Endothelial cell (in vitro differentiated cells): ENCODE measurements around the gene ANKRD1. TPM values are rescaled to one million over a fixed set of nuclear protein-coding genes. Genes with fewer than 3 reads are reported as not detected.

Experiments used
- DNase-seq: peaks from one replicate; pipeline ENCODE4 v3.0.0; 2021; ENCODE audit warnings: low spot score
- H3K27ac Mint-ChIP-seq: one replicate; pipeline ENCODE4 v1.8.0; 2021; ENCODE audit warnings: mixed read lengths, inconsistent platforms; ENCODE audit not compliant: unreplicated experiment
- H3K27me3 Mint-ChIP-seq: one replicate; pipeline ENCODE4 v1.8.0; 2021; ENCODE audit warnings: mild to moderate bottlenecking, moderate library complexity, mixed read lengths, inconsistent platforms; ENCODE audit not compliant: unreplicated experiment
- H3K36me3 Mint-ChIP-seq: one replicate; pipeline ENCODE4 v1.8.0; 2021; ENCODE audit warnings: mild to moderate bottlenecking, low read depth, mixed read lengths, inconsistent platforms; ENCODE audit not compliant: unreplicated experiment
- H3K4me1 Mint-ChIP-seq: one replicate; pipeline ENCODE4 v1.8.0; 2021; ENCODE audit warnings: mild to moderate bottlenecking, mixed read lengths, inconsistent platforms; ENCODE audit not compliant: unreplicated experiment
- H3K4me3 Mint-ChIP-seq: one replicate; pipeline ENCODE4 v1.8.0; 2021; ENCODE audit warnings: mild to moderate bottlenecking, mixed read lengths, inconsistent platforms; ENCODE audit not compliant: unreplicated experiment
- H3K9me3 Mint-ChIP-seq: one replicate; pipeline ENCODE4 v1.8.0; 2021; ENCODE audit warnings: mixed read lengths, inconsistent platforms; ENCODE audit not compliant: unreplicated experiment
- CTCF ChIP-seq: fragments of 200-600 bp; sonication (generic); IDR thresholded peaks from one replicate; pipeline ENCODE4 v1.5.0; 2021; ENCODE audit warnings: antibody characterized with exemption; ENCODE audit not compliant: unreplicated experiment
- long read RNA-seq: library from polyadenylated mRNA; unstranded; transcript quantifications from one replicate; pipeline ENCODE4 v2.0.0, GENCODE V29; 2020; ENCODE audit not compliant: unreplicated experiment
- total RNA-seq: library from RNA; stranded (reverse); fragmentation: NEBNext Ultra II Directional; extraction: Animal tissue kit (Norgen Biotek cat#: 25700); gene quantifications from one replicate; pipeline ENCODE4 v1.2.1, GENCODE V29; 2021; ENCODE audit not compliant: unreplicated experiment

Gene ANKRD1
- 0.82 TPM for total RNA-seq
- long read RNA-seq, result 0 reads

- H3K27me3 Mint-ChIP-seq, result peaks cover 7% of the 10 kb centered on the region
- DNase-seq, result no peak
- no peak within 1 kb of the TSS for H3K4me3 Mint-ChIP-seq
Observed at GRCh38 chr10:90920986-90921666, at the start of gene ANKRD1. Gene ANKRD1 (minus strand): TSS chr10:90921087. CDS start chr10:90921027, 60 bp downstream.

GRCh38 chr10:90969947-90970673, 49.2 kb upstream of the ANKRD1 start:
- no peaks in the 10 kb centered on the region for H3K4me1 Mint-ChIP-seq

More at GRCh38 chr10:90920986-90921666, at the start of gene ANKRD1:
- peaks cover 10% of the 10 kb centered on the region for H3K4me1 Mint-ChIP-seq
- H3K36me3 Mint-ChIP-seq, result no peaks in the 10 kb centered on the region
- TF ChIP-seq CTCF, result no peak
- H3K9me3 Mint-ChIP-seq, result no peaks in the 10 kb centered on the region
- H3K27ac Mint-ChIP-seq, result no peak within 1 kb of the TSS

GRCh38 chr10:90969121-90969534, 48.2 kb upstream of the ANKRD1 start:
- H3K4me1 Mint-ChIP-seq, result no peaks in the 10 kb centered on the region
- H3K27ac Mint-ChIP-seq, result no peak overlapping the region
- H3K9me3 Mint-ChIP-seq, result no peaks in the 10 kb centered on the region
- H3K36me3 Mint-ChIP-seq, result no peaks in the 10 kb centered on the region
- peaks cover 7% of the 10 kb centered on the region for H3K27me3 Mint-ChIP-seq
- no peak overlapping the region for H3K4me3 Mint-ChIP-seq
- no peak for TF ChIP-seq CTCF
- no peak for DNase-seq

More at GRCh38 chr10:90969947-90970673, 49.2 kb upstream of the ANKRD1 start:
- Mint-ChIP-seq H3K36me3 (no peaks in the 10 kb centered on the region), H3K27ac (no peak overlapping the region), H3K9me3 (no peaks in the 10 kb centered on the region), H3K4me3 (no peak overlapping the region), H3K27me3 (peaks cover 7% of the 10 kb centered on the region)
- DNase-seq, result no peak
- TF ChIP-seq CTCF, result no peak

GRCh38 chr10:90968328-90969081, 47.6 kb upstream of the ANKRD1 start:
- DNase-seq, result no peak
- no peaks in the 10 kb centered on the region for H3K4me1 Mint-ChIP-seq
- no peak overlapping the region for H3K4me3 Mint-ChIP-seq
- H3K9me3 Mint-ChIP-seq, result no peaks in the 10 kb centered on the region
- TF ChIP-seq CTCF, result no peak
- no peak overlapping the region for H3K27ac Mint-ChIP-seq
- no peaks in the 10 kb centered on the region for H3K36me3 Mint-ChIP-seq
- H3K27me3 Mint-ChIP-seq, result peaks cover 7% of the 10 kb centered on the region
